Measurements from ENCODE around the gene SLC9A2.

SLC9A2 gene

DNA sequence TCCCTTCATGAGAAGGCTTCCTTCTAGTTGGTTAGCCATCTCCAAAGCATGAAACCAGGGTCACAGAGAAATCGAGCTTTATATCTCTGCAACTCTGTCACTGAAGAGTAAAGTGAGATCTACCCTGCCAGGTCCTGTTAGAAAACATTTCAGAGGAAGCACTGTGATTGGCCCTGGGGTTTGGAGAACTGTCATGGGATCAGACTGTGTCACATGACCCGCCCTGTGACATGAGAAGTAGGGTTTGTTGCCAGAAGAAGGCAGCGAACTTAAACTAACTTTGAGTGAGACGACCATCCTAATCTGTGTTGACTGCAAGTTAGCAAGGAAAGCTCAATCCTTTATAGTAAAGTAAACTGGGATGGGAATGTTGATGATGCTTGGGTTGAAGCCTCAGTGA is 55.5 kb downstream of the SLC9A2 start:
- no peak for DNase-seq (ENCODE audit: low read depth in 2 of 2)

DNA sequence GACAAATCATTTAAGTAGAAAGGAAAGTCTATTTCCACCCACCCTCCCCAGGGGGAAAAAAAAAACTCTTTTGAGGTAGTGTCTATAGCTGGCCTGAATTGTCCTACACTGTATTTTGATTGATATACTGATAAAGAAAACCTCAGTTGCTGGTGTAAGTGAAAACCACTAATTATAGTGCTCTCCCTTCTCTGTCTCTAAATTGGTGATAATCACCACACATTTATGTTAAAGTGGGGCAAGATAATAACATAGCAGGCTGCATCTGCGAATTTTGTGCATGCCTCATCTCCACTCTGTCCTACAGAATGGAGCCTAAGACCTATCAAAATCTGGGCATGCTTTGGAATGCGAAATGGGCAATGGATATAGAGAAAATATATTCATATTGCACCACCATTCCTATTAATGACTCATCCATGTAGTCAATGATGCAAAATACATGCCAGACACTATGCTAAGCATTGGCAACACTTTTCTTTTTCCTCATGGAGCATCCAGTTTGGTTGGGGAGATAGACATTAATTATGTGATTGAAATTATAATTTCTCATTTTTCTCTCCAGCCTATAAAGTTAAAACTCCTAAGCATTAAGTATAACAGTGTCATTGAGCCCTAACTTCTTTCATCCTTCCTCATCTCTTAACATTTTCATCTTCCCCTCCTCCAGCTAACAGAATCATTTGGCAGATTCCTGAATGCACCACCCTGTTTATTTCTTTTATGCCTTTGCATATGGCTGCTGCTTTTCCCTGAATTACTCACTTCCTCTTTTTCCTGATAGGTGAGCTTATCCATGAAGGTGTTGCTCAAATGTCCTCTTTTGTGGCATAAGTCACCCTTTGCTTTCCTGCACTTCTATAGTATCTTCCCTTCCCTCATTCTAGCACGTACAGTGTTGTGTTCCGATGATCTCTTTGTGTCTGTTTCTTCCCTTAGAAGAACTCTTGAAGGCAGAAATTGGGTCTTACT is 58.2 kb downstream of the SLC9A2 start:
- DNase-seq (ENCODE audit: low read depth in 2 of 2): no peak

- DNase-seq (ENCODE audit: low read depth in 2 of 2): no peak
Measured at GRCh38 chr2:102678442-102678841, 59.1 kb downstream of the SLC9A2 start.

DNA sequence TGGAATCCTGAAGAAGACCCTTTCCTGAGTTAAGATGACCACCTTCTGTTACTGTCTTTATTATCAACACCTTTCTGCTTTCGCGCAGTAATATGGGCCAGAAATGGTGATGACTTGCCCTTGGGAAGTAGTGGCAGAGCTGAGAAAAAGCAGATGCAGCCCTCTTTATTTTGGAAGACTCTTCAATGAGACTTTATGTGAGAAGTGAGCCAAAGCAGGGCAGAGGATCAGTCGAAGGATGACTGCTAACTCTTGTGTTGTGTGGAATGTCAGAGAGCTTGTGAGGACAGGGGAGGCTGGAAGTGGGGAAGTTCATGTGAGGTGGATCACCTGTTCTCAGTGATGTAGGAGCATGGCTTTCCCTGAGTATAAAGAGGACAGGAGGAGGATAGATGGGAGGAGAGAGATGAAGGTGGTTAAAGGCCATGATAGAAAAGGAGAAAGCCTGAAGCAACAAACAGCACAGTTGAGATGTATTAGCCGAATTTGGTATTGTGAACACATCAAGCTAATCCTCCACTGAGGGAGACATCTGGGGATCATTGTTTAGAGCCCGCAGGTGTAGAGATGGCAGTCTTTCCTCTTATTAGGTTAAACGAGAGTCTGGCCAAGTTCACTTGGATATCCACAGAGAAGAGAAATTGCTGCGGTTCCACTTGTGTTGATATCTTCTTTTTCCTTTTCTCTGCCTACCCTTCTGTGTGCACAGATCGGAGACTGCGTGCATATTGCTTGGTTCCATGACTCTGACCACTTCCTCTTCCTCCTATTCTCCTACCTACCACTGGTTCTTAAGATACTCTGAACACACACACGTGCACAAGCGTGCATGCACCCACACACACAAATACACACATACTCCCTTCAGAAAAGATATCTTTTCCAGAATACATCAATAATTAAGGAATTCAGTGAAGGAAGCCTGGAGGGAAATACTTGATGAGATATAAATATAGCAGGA is 67.4 kb downstream of the SLC9A2 start:
- DNase-seq (ENCODE audit: low read depth in 2 of 2): no peak

DNA sequence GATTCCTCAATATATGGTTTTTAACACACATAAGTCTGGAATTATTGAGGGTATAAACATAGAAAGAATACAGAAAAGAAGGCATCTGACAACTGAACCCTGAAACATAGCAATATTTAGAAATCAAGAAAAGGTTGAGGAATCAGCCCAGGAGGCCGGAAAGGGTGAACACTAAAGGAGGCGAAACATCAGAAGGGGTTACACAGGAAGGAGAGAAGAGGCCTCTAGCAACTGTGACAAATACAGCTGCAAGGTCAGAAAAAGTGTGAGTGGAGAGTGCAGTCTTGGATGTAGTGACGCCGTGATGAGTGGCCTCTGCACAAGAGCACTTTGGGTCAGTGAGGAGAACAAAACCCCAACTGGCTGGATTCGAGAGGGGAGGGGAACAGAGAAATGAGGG is 70.7 kb downstream of the SLC9A2 start:
- no peak for DNase-seq (ENCODE audit: low read depth in 2 of 2)

GRCh38 chr2:102696463-102696862 is 77.1 kb downstream of the SLC9A2 start:
- no peak for DNase-seq (ENCODE audit: low read depth in 2 of 2)

- DNase-seq (ENCODE audit: low read depth in 2 of 2): no peak
Measured at GRCh38 chr2:102698369-102699111, 79.2 kb downstream of the SLC9A2 start.

- no peak for DNase-seq (ENCODE audit: low read depth in 2 of 2)
Measured at GRCh38 chr2:102703305-102703704, 84.0 kb downstream of the SLC9A2 start.

DNA sequence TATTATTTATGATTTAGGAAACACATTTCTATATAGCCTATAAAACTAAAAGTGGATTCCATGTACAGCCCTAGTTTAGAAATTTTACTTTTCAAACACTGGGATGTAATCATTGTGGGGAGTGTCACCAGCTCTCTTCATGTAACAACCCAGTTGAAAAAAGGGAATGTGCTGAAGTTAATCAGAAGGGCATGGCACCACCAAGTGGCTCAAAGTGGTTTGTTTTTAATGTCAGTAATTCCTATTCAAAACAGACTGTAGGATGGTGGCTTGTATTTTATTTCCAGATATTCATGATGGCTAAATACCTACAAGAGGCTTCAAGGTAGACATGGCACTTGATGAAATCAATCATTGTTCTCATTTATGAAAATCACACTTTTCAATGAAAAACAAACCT is 84.4 kb downstream of the SLC9A2 start:
- no peak for DNase-seq (ENCODE audit: low read depth in 2 of 2)

- no peak for DNase-seq (ENCODE audit: low read depth in 2 of 2)
Measured at GRCh38 chr2:102704531-102704930, 85.2 kb downstream of the SLC9A2 start.

DNA sequence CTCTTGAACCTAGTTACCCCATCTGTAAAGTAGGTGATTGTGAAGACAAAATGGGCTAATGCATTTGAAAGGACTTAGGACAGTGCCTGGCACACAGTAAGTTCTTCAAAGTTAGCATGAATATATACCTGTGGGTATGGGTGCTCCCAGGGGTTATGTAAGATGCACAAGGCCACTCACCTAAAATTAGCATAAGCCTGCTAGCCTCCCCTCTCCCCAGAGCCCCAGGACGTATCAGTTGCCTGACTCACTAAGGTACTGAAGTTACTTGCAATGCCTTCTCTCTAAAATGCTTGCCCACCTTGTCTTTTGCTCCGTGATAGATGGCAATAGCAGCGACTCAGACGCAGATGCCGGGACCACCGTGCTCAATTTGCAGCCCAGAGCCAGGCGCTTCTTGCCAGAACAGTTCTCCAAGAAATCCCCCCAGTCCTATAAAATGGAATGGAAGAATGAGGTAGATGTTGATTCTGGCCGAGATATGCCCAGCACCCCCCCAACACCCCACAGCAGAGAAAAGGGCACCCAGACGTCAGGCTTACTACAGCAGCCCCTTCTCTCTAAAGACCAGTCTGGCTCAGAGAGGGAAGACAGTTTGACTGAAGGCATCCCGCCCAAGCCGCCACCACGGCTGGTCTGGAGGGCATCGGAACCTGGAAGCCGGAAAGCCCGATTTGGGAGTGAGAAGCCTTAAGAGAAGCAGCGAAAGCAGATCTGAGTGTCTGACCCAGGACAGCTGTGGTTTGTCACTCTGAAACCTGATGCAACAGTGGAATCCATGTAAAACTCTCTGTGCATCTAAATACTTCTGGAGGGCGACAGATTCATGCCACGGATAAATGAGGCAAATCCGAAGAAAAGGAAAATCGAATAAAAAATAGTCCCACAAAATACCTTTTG is 88.7 kb downstream of the SLC9A2 start:
- DNase-seq (ENCODE audit: low read depth in 2 of 2): no peak

- no peak for DNase-seq (ENCODE audit: low read depth in 2 of 2)
Measured at GRCh38 chr2:102708847-102709559, 89.7 kb downstream of the SLC9A2 start.

DNA sequence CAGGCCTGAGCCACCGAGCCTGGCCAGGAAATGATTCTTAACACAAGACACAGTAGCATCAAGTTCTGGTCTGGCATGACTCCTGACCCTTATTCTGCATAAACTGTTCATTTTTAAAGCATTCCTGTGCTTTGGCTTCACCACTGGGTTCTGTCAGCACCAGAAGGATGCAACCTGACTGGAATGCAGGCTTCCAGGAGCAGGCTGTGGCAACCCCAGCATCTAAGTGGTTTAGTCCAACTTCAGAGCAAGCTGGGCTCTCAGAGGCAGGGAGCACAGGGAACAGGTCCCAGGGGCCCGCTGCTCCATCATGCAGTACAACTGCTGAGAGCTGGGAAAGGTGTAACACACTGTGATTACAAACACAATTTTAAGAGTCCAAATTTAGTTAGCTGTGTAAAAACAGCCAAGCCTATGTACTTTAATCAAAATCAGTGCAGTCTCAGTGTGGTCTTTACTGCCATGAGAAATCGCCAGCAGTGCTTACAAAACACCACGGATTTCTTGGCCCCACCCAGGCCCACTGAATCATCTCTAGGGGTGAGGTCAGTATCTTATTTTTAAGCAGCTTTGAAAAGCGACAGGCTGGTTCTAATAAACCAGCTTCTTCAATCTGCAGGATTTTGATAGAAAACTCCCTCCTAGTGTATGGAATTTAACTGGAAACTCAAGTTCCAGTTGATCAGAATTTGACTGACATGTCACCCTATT is 98.1 kb downstream of the SLC9A2 start:
- DNase-seq (ENCODE audit: low read depth in 2 of 2): no peak

- DNase-seq (ENCODE audit: low read depth in 2 of 2): no peak
Measured at GRCh38 chr2:102718387-102719316, 99.3 kb downstream of the SLC9A2 start.

GRCh38 chr2:102724016-102724490 is 104.7 kb downstream of the SLC9A2 start:
- no peak for DNase-seq (ENCODE audit: low read depth in 2 of 2)

GRCh38 chr2:102724553-102724952 is 105.2 kb downstream of the SLC9A2 start:
- DNase-seq (ENCODE audit: low read depth in 2 of 2): no peak

DNA sequence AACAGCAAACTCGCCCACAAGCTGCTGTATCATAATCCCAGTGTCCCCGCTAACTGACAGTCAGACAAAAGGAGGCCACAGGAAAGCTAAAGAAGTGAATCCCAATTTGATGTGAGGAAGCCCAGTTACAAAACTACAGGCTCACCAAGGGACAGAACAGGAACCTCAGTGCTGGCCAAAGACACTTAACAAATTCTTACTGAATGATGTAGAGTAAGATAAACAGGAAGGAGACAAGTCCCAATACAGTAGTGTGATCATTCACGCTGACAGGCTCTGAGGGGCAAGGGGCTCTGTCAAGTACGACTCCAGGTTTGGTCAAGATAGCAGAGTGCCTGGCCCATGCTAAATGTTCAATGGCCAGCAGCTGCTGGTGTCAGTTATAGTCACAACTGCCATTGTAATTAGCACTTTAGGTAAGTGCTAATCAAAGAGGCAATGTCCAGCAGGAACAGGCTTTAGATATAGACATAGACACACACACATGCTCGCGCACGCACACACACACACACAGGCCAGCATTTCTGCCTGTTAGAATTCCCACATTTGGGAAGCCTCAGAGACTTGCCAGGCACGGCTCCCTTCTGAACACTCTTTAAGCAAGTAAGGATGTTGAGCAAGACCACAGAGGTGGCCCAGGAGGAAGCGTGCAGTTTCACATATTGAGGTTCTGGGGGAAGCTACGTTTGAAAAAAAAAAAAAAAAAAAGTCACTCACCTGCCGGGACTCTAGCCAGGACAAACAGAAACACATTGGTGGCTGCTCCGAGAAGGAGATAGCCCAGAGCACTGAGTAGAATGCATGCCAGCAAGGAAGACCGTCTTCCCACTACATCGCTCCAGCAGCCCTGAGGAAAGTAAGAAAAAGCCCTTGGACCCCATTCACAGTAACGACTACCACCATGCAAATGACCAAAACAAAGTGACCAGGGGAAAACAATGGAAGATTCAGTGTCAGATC is 107.1 kb downstream of the SLC9A2 start:
- DNase-seq (ENCODE audit: low read depth in 2 of 2): no peak
